Breast epithelium (tissue), 3 donors: Measurements from ENCODE around the gene MID2.

Experiments used
- POLR2A ChIP-seq: fragments of 450-650 bp; IDR thresholded peaks from one replicate; pipeline ENCODE4 v1.6.1; 2016; ENCODE audit warnings: antibody characterized with exemption, mild to moderate bottlenecking, moderate library complexity
- POLR2AphosphoS5 ChIP-seq, 3 donors: sonication (generic); formaldehyde crosslinking; IDR thresholded peaks; one replicate each; pipeline ENCODE4 v1.6.1; 2017; ENCODE audit warnings: antibody characterized with exemption in 3 of 3
- TF ChIP-seq, protein P1 (sequence below), 3 donors: fragments of 450-650 bp; IDR thresholded peaks; one replicate each; pipeline ENCODE4 v1.5.1; 2016 to 2017; ENCODE audit warnings: antibody characterized with exemption in 3 of 3, mild to moderate bottlenecking in 3 of 3, moderate library complexity in 3 of 3

DNA sequence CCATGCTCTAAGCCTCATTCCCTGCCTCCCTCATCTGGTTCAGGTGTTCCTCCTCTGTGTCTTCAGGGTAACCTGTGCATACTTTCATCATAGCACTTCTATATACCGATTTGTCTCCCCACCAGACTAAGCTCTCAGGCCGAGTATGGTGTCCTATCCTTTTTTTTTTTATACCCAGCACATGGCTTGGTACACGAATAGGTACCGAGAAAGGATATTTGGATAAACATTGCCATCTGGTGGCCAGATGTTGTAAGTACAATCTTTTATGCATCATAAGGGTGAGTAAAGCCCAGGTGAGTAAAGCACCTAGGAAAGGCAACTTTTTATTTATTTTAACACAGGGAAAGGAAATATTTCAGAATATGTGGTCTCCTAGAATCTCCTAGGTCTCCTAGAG, 68.4 kb downstream of the MID2 start:
- TF ChIP-seq POLR2A = no peak
- TF ChIP-seq POLR2AphosphoS5 (IDR thresholded peaks at IDR 0.05) = no peak
- TF ChIP-seq, protein P1, sequence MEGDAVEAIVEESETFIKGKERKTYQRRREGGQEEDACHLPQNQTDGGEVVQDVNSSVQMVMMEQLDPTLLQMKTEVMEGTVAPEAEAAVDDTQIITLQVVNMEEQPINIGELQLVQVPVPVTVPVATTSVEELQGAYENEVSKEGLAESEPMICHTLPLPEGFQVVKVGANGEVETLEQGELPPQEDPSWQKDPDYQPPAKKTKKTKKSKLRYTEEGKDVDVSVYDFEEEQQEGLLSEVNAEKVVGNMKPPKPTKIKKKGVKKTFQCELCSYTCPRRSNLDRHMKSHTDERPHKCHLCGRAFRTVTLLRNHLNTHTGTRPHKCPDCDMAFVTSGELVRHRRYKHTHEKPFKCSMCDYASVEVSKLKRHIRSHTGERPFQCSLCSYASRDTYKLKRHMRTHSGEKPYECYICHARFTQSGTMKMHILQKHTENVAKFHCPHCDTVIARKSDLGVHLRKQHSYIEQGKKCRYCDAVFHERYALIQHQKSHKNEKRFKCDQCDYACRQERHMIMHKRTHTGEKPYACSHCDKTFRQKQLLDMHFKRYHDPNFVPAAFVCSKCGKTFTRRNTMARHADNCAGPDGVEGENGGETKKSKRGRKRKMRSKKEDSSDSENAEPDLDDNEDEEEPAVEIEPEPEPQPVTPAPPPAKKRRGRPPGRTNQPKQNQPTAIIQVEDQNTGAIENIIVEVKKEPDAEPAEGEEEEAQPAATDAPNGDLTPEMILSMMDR (IDR thresholded peaks at IDR 0.05) = peak in 2 of 3 donors; percentile 34 to 61
